Caco-2 (cell line): Measurements from ENCODE around the gene KRTAP4-3. TPM values are rescaled to one million over a fixed set of nuclear protein-coding genes. Genes with fewer than 3 reads are reported as not detected.
"Not testable (repeated sequence)": the region's sequence is repeated elsewhere in the genome, so short reads cannot be mapped to it uniquely, and the experiment has no call there.

Source experiments
- BruUV-seq: library from RNA; stranded (reverse); fragments of 400-500 nt; replicated peaks from 2 replicates; lab custom pipeline; 2021; lab: Mats Ljungman, UMichigan
- CTCF ChIA-PET: fragments of 300-600 bp; sonication (Branson Sonifier 250); formaldehyde crosslinking; loops from one replicate; lab custom pipeline; 2022; ENCODE audit warnings: antibody characterized with exemption; lab: Charles Lee
- POLR2A ChIA-PET: fragments of 300-600 bp; sonication (Branson Sonifier 250); formaldehyde crosslinking; loops from one replicate; lab custom pipeline; 2022; ENCODE audit warnings: antibody characterized with exemption; lab: Charles Lee
- DNase-seq, 2 experiments: peaks; one replicate each; pipeline versions ENCODE4 v3.0.0 to v3.0.0-alpha.2; 2020 to 2022
- H3K27me3 ChIP-seq: replicated peaks from 2 replicates; pipeline ENCODE4 v1.6.0; 2011; ENCODE audit warnings: low read length; ENCODE audit not compliant: control insufficient read depth, insufficient read depth
- H3K36me3 ChIP-seq: 2 replicates; pipeline ENCODE4 v1.5.1; 2011; ENCODE audit warnings: low read length; ENCODE audit not compliant: control insufficient read depth, insufficient read depth
- H3K4me1 ChIP-seq: fragments of 250-450 bp; sonication (Bioruptor Pico); 2 replicates; pipeline ENCODE4 v1.5.1; 2020; ENCODE audit warnings: mild to moderate bottlenecking
- H3K4me3 ChIP-seq: 2 replicates; pipeline ENCODE4 v1.5.1; 2011; ENCODE audit warnings: low read depth, mild to moderate bottlenecking, control low read depth, low read length
- H3K9me3 ChIP-seq: fragments of 250-450 bp; sonication (Bioruptor Pico); 2 replicates; pipeline ENCODE4 v1.5.1; 2020; ENCODE audit warnings: mild to moderate bottlenecking, moderate library complexity
- H3K27ac Mint-ChIP-seq: one replicate; pipeline ENCODE4 v1.8.0; 2022; ENCODE audit warnings: mixed read lengths; ENCODE audit not compliant: unreplicated experiment
- H3K27me3 Mint-ChIP-seq: one replicate; pipeline ENCODE4 v1.8.0; 2022; ENCODE audit warnings: mixed read lengths; ENCODE audit not compliant: insufficient read depth, unreplicated experiment
- H3K36me3 Mint-ChIP-seq: one replicate; pipeline ENCODE4 v1.8.0; 2022; ENCODE audit warnings: mild to moderate bottlenecking, mixed read lengths; ENCODE audit not compliant: insufficient read depth, unreplicated experiment
- H3K4me1 Mint-ChIP-seq: one replicate; pipeline ENCODE4 v1.8.0; 2022; ENCODE audit warnings: low read depth, mixed read lengths; ENCODE audit not compliant: unreplicated experiment
- H3K4me3 Mint-ChIP-seq: one replicate; pipeline ENCODE4 v1.8.0; 2022; ENCODE audit warnings: mild to moderate bottlenecking, moderate library complexity, mixed read lengths; ENCODE audit not compliant: unreplicated experiment
- H3K9me3 Mint-ChIP-seq: one replicate; pipeline ENCODE4 v1.8.0; 2022; ENCODE audit warnings: mixed read lengths; ENCODE audit not compliant: unreplicated experiment
- CTCF ChIP-seq, 2 experiments: fragments of 200-600 bp in 1 of 2; IDR thresholded peaks; 1 replicate in 1 of 2; 2 replicates in 1 of 2; pipeline versions ENCODE4 v1.5.1 to v1.8.0; 2011 to 2022; ENCODE audit warnings: antibody characterized with exemption in 1 of 2, control low read depth in 1 of 2, inconsistent platforms in 1 of 2, low read depth in 1 of 2, low read length in 1 of 2, mild to moderate bottlenecking in 1 of 2, moderate library complexity in 1 of 2; ENCODE audit not compliant: insufficient read depth in 1 of 2, severe bottlenecking in 1 of 2, unreplicated experiment in 1 of 2
- intact Hi-C: fragments of 100-400 bp; cut with micrococcal nuclease; formaldehyde crosslinking; loops from one replicate; pipeline ENCODE4 v1.10.0; 2022; ENCODE audit not compliant: unreplicated experiment
- total RNA-seq: library from RNA; stranded (reverse); gene quantifications from 2 replicates; pipeline ENCODE4 v1.2.3, GENCODE V29; 2022

The KRTAP4-3 gene
- total RNA-seq, 1 experiment from 2014 or later: not detected

- Histone ChIP-seq H3K9me3 (no peaks in the 10 kb centered on the region), H3K27me3 (no peaks in the 10 kb centered on the region), H3K4me3 (no peak within 1 kb of the TSS), H3K4me1 (no peaks in the 10 kb centered on the region), H3K36me3 (no peaks in the 10 kb centered on the region)
- no TSS peak for BruUV-seq
- no peak for TF ChIP-seq CTCF (IDR thresholded peaks at IDR 0.05; ENCODE audit: insufficient read depth in 1 of 2, low read depth in 1 of 2, low read length in 1 of 2, severe bottlenecking in 1 of 2, unreplicated experiment in 1 of 2)
- H3K4me1 Mint-ChIP-seq: no peaks in the 10 kb centered on the region
- no peak within 1 kb of the TSS for H3K4me3 Mint-ChIP-seq
- intact Hi-C loops: no loop called here
- DNase-seq: no peak
- CTCF ChIA-PET: no interaction called here
- no peaks in the 10 kb centered on the region for H3K36me3 Mint-ChIP-seq
- H3K27ac Mint-ChIP-seq: no peak within 1 kb of the TSS
- H3K9me3 Mint-ChIP-seq: peaks cover 6% of the 10 kb centered on the region
- H3K27me3 Mint-ChIP-seq: no peaks in the 10 kb centered on the region
- POLR2A ChIA-PET: no interaction called here
Measured at GRCh38 chr17:41160648-41161047, 7.4 kb downstream of the KRTAP4-3 start, which contains the start of gene KRTAP4-4. Gene KRTAP4-4, minus strand, starts transcription at chr17:41160748. Its CDS starts 57 bp downstream, at chr17:41160691.

- H3K27me3 Mint-ChIP-seq, H3K4me3 ChIP-seq, H3K9me3 Mint-ChIP-seq, DNase-seq, H3K27ac Mint-ChIP-seq, H3K4me3 Mint-ChIP-seq, H3K36me3 Mint-ChIP-seq, H3K27me3 ChIP-seq, CTCF ChIA-PET, H3K9me3 ChIP-seq, H3K4me1 ChIP-seq, POLR2A ChIA-PET, intact Hi-C loops, BruUV-seq, H3K36me3 ChIP-seq, H3K4me1 Mint-ChIP-seq: not testable (repeated sequence)
Measured at GRCh38 chr17:41160190-41160589, 7.8 kb downstream of the KRTAP4-3 start.

GRCh38 chr17:41153856-41154255, 14.2 kb downstream of the KRTAP4-3 start:
- intact Hi-C loops: no loop called here
- H3K4me3 ChIP-seq: no peak overlapping the region
- BruUV-seq: no TSS peak
- no peaks in the 10 kb centered on the region for H3K27me3 ChIP-seq
- no peak overlapping the region for H3K27ac Mint-ChIP-seq
- H3K9me3 Mint-ChIP-seq: peaks cover 6% of the 10 kb centered on the region
- TF ChIP-seq CTCF (IDR thresholded peaks at IDR 0.05; ENCODE audit: insufficient read depth in 1 of 2, low read depth in 1 of 2, low read length in 1 of 2, severe bottlenecking in 1 of 2, unreplicated experiment in 1 of 2): no peak
- ChIA-PET CTCF (no interaction called here), POLR2A (no interaction called here)
- H3K27me3 Mint-ChIP-seq: no peaks in the 10 kb centered on the region
- no peak overlapping the region for H3K4me3 Mint-ChIP-seq
- H3K36me3 ChIP-seq: no peaks in the 10 kb centered on the region
- no peaks in the 10 kb centered on the region for H3K4me1 ChIP-seq
- no peaks in the 10 kb centered on the region for H3K36me3 Mint-ChIP-seq
- H3K9me3 ChIP-seq: no peaks in the 10 kb centered on the region
- no peak for DNase-seq
- H3K4me1 Mint-ChIP-seq: no peaks in the 10 kb centered on the region

GRCh38 chr17:41151525-41151924, 16.5 kb downstream of the KRTAP4-3 start:
- Mint-ChIP-seq H3K4me3 (no peak overlapping the region), H3K9me3 (no peaks in the 10 kb centered on the region), H3K27ac (no peak overlapping the region), H3K27me3 (no peaks in the 10 kb centered on the region), H3K36me3 (no peaks in the 10 kb centered on the region), H3K4me1 (no peaks in the 10 kb centered on the region)
- no peaks in the 10 kb centered on the region for H3K27me3 ChIP-seq
- no peaks in the 10 kb centered on the region for H3K36me3 ChIP-seq
- POLR2A ChIA-PET: no interaction called here
- DNase-seq: no peak
- BruUV-seq: no TSS peak
- H3K9me3 ChIP-seq: no peaks in the 10 kb centered on the region
- no peak for TF ChIP-seq CTCF (IDR thresholded peaks at IDR 0.05; ENCODE audit: insufficient read depth in 1 of 2, low read depth in 1 of 2, low read length in 1 of 2, severe bottlenecking in 1 of 2, unreplicated experiment in 1 of 2)
- H3K4me1 ChIP-seq: no peaks in the 10 kb centered on the region
- H3K4me3 ChIP-seq: no peak overlapping the region
- CTCF ChIA-PET: no interaction called here
- intact Hi-C loops: no loop called here
